ENCODE data around the gene PPARGC1A. TPM values are rescaled to one million over a fixed set of nuclear protein-coding genes. Genes with fewer than 3 reads are reported as not detected.

PPARGC1A gene
- total and polyA plus RNA-seq, 12 donors, result 11.8 to 200 (median 102) TPM

- intact Hi-C loops (cut with DNase I), result no loop called here
Measured at GRCh38 chr4:23779422-23779821, 110.4 kb downstream of the PPARGC1A start.

GRCh38 chr4:23775694-23776093 lies 114.2 kb downstream of the PPARGC1A start:
- H3K36me3 ChIP-seq, result no peaks in the 10 kb centered on the region
- H3K27me3 ChIP-seq, result no peaks in the 10 kb centered on the region
- ATAC-seq (peak in 1 of 8 donors; percentile 13), DNase-seq (no peak)
- peaks cover 0 to 20% (median 0%) of the 10 kb centered on the region in 9 donors for H3K4me1 ChIP-seq
- no peaks in the 10 kb centered on the region for H3K9me3 ChIP-seq
- H3K4me3 ChIP-seq, result no peak overlapping the region
- no peak overlapping the region for H3K27ac ChIP-seq
- no peak for TF ChIP-seq CTCF (IDR thresholded peaks at IDR 0.05)
- intact Hi-C loops (cut with DNase I), result no loop called here

More at GRCh38 chr4:23779422-23779821, 110.4 kb downstream of the PPARGC1A start:
- H3K27ac ChIP-seq, result no peak overlapping the region
- WGBS, 2 donors, result 69 to 70% methylated on average over 6 of the region's 6 CpGs
- no peaks in the 10 kb centered on the region for H3K27me3 ChIP-seq
- no peak for TF ChIP-seq CTCF (IDR thresholded peaks at IDR 0.05)
- H3K4me1 ChIP-seq, result peaks cover 0 to 19% (median 0%) of the 10 kb centered on the region in 9 donors
- no peak overlapping the region for H3K4me3 ChIP-seq
- no peak for DNase-seq
- ATAC-seq, result no peak
- H3K9me3 ChIP-seq, result peaks cover 0 to 9% (median 0%) of the 10 kb centered on the region in 11 donors
- no peaks in the 10 kb centered on the region for H3K36me3 ChIP-seq

GRCh38 chr4:23774909-23775308 lies 114.9 kb downstream of the PPARGC1A start:
- no peaks in the 10 kb centered on the region for H3K9me3 ChIP-seq
- H3K36me3 ChIP-seq, result no peaks in the 10 kb centered on the region
- peak overlapping the region in 1 of 10 donors; percentile 20 for H3K27ac ChIP-seq
- H3K4me3 ChIP-seq, result no peak overlapping the region
- TF ChIP-seq CTCF (IDR thresholded peaks at IDR 0.05), result no peak
- H3K27me3 ChIP-seq, result no peaks in the 10 kb centered on the region
- ATAC-seq (peak in 4 of 8 donors; percentile 37 to 62 (median 46)), DNase-seq (no peak)
- intact Hi-C loops (cut with DNase I), result no loop called here
- H3K4me1 ChIP-seq, result peaks cover 0 to 20% (median 0%) of the 10 kb centered on the region in 9 donors
- WGBS, 2 donors, result 27 to 32% methylated on average over 5 of the region's 5 CpGs

GRCh38 chr4:23773884-23774636 lies 115.8 kb downstream of the PPARGC1A start:
- no peak for TF ChIP-seq CTCF (IDR thresholded peaks at IDR 0.05)
- Histone ChIP-seq H3K27me3 (no peaks in the 10 kb centered on the region), H3K36me3 (no peaks in the 10 kb centered on the region), H3K27ac (no peak overlapping the region), H3K4me1 (peaks cover 0 to 20% (median 0%) of the 10 kb centered on the region in 9 donors), H3K9me3 (no peaks in the 10 kb centered on the region), H3K4me3 (no peak overlapping the region)
- ATAC-seq (no peak), DNase-seq (no peak)
- intact Hi-C loops (cut with DNase I), result no loop called here
- 62 to 70% methylated on average over 2 of the region's 2 CpGs for WGBS, 2 donors
